Small intestine (tissue), 7 donors: ENCODE data around the gene GZMA. TPM values are rescaled to one million over a fixed set of nuclear protein-coding genes. Genes with fewer than 3 reads are reported as not detected.
A peak's percentile ranks its signal among the peaks of the same experiment; 100 is the strongest.

Source experiments
- DNase-seq, 2 donors: peaks; one replicate each; pipeline versions ENCODE4 v3.0.0 to v3.0.0-alpha.2; 2013
- FAIRE-seq: peaks from 2 replicates; lab custom pipeline; 2012; peaks lifted over from hg19 to GRCh38; lab: Jason Lieb, UNC
- H3K27ac ChIP-seq, 3 donors: one replicate each; pipeline ENCODE4 v1.5.1; 2013; ENCODE audit warnings: low read length in 2 of 3, mild to moderate bottlenecking in 2 of 3, control low read depth in 1 of 3, inconsistent platforms in 1 of 3, low read depth in 1 of 3, moderate library complexity in 1 of 3
- H3K27me3 ChIP-seq, 3 donors: one replicate each; pipeline ENCODE4 v1.6.1; 2013; ENCODE audit warnings: low read length in 3 of 3, inconsistent platforms in 1 of 3; ENCODE audit not compliant: control insufficient read depth in 3 of 3, insufficient read depth in 3 of 3
- H3K36me3 ChIP-seq, 3 donors: one replicate each; pipeline ENCODE4 v1.6.1; 2013; ENCODE audit warnings: low read length in 3 of 3, inconsistent platforms in 1 of 3, low read depth in 1 of 3, mild to moderate bottlenecking in 1 of 3, moderate library complexity in 1 of 3; ENCODE audit not compliant: control insufficient read depth in 3 of 3, insufficient read depth in 2 of 3
- H3K4me1 ChIP-seq, 3 donors: one replicate each; pipeline ENCODE4 v1.6.1; 2013; ENCODE audit warnings: low read length in 2 of 3, inconsistent platforms in 1 of 3, low read depth in 1 of 3, mild to moderate bottlenecking in 1 of 3, moderate library complexity in 1 of 3; ENCODE audit not compliant: control insufficient read depth in 3 of 3, insufficient read depth in 2 of 3
- H3K4me3 ChIP-seq, 3 donors: one replicate each; pipeline ENCODE4 v1.5.1; 2013; ENCODE audit warnings: low read length in 3 of 3, control low read depth in 1 of 3, inconsistent platforms in 1 of 3, low read depth in 1 of 3, mild to moderate bottlenecking in 1 of 3, moderate library complexity in 1 of 3
- H3K9me3 ChIP-seq, 2 donors: one replicate each; pipeline ENCODE4 v1.6.1; 2013; ENCODE audit warnings: low read depth in 1 of 2, low read length in 1 of 2; ENCODE audit not compliant: control insufficient read depth in 2 of 2, insufficient read depth in 1 of 2
- WGBS, 3 donors: extraction: QIAGEN DNeasy Blood & Tissue Kit; methylation state at CpG; one replicate each; pipeline ENCODE4 v1.1.7; 2013; 5-methylcytosine and 5-hydroxymethylcytosine counted together
- polyA plus RNA-seq, 4 donors: library from polyadenylated mRNA; stranded (reverse) in 3 of 4; unstranded in 1 of 4; fragments of 200-250 nt in 3 of 4; fragments of 120-200 nt in 1 of 4; gene quantifications; one replicate each; pipeline versions ENCODE4 v1.2.1 to v1.2.3, GENCODE V29; 2013
- donor health status: healthy with polysubstance abuse.
- donor health status: control.
- donor health status: control.
- donor health status: Bipolar disorder and iron deficiency.
- donor health status: healthy.

GZMA gene
- polyA plus RNA-seq, 4 donors, result 2.7 to 8.6 (median 4.6) TPM

DNA sequence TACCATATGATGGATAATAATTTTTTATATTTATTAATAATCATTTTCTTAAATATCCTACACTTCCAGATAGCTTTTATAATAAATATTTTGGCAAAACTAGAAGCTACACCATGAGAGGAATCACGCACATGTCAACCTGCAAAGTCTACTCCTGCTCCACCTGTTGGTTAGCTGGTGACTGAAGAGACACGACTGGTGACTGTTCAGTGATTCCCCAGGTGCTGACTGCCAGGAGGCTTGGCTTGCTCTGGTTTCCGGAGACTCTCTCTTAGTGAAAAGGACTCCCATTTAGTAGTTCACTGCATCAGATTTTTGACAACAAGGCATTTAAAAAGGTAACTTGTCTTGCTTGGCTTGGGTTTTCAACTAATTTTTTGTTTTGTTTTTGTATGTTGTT, 20.9 kb downstream of the GZMA start:
- no peak for FAIRE-seq

DNA sequence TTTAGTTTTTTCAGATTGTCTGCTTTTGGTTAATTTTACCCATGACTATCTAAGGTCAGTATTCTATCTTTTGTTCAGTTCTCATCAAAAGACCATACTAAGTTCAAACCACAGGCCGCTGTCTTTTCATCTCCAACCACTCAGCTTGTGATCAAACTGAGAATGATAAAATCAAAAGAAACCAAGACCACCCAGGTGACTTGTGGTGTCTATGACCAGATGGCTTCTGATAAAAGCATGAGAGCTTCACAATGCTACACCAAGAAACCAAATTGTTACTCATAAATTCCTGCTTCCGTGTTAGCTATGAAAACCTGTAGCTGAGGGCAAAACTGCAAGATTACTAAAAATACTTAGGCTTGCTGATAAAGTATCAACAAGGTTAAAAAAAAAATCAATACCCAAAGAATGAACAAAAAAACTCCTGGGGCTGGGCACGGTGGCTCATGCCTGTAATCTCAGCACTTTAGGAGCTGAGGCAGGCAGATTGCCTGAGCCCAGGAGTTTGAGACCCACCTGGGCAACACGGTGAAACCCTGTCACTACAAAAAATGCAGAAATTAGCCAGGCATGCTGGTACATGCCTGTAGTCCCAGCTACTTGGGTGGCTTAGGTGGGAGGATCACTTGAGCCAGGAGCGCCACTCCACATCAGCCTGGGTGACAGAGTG, 31.7 kb downstream of the GZMA start:
- no peak overlapping the region for H3K4me3 ChIP-seq
- FAIRE-seq (no peak), DNase-seq (peak in 1 of 2 donors; percentile 9)
- no peaks in the 10 kb centered on the region for H3K36me3 ChIP-seq
- peaks cover 0 to 8% (median 2%) of the 10 kb centered on the region in 3 donors for H3K27me3 ChIP-seq
- H3K9me3 ChIP-seq, result peaks cover 0 to 7% of the 10 kb centered on the region in 2 donors
- 44 to 65% (median 49%) methylated on average over 5 of the region's 5 CpGs for WGBS, 3 donors
- no peak overlapping the region for H3K27ac ChIP-seq
- H3K4me1 ChIP-seq, result no peaks in the 10 kb centered on the region

More for the DNA sequence above, 20.9 kb downstream of the GZMA start:
- 65 to 68% (median 65%) methylated on average over 3 of the region's 3 CpGs for WGBS, 3 donors
- H3K4me3 ChIP-seq, result no peak overlapping the region
- H3K9me3 ChIP-seq, result no peaks in the 10 kb centered on the region
- no peaks in the 10 kb centered on the region for H3K4me1 ChIP-seq
- no peak for DNase-seq
- H3K27ac ChIP-seq, result no peak overlapping the region
- no peaks in the 10 kb centered on the region for H3K27me3 ChIP-seq
- H3K36me3 ChIP-seq, result no peaks in the 10 kb centered on the region

DNA sequence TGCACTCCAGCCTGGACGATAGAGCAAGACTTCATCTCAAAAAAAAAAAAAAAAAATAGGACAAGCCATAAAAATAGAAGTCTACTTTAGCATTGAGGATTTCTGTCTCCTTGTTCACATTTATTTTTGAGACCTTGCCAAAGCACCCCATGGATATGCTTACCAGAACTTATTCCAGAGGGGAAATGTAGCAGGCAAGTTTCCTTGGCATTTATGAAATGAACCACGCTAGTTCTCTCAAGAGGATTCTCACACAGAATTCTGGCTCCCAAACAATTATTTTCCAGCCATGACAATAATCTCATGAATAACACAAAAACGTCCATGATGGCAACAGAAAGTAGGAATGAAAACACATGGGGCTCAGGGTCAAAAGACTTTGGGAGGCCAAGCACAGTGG, 34.1 kb downstream of the GZMA start:
- Histone ChIP-seq H3K9me3 (no peaks in the 10 kb centered on the region), H3K4me3 (no peak overlapping the region), H3K4me1 (no peaks in the 10 kb centered on the region), H3K27ac (no peak overlapping the region), H3K27me3 (peaks cover 0 to 8% (median 0%) of the 10 kb centered on the region in 3 donors), H3K36me3 (no peaks in the 10 kb centered on the region)
- 68 to 79% (median 74%) methylated on average over 3 of the region's 3 CpGs for WGBS, 3 donors
- DNase-seq, result no peak
- FAIRE-seq, result no peak

DNA sequence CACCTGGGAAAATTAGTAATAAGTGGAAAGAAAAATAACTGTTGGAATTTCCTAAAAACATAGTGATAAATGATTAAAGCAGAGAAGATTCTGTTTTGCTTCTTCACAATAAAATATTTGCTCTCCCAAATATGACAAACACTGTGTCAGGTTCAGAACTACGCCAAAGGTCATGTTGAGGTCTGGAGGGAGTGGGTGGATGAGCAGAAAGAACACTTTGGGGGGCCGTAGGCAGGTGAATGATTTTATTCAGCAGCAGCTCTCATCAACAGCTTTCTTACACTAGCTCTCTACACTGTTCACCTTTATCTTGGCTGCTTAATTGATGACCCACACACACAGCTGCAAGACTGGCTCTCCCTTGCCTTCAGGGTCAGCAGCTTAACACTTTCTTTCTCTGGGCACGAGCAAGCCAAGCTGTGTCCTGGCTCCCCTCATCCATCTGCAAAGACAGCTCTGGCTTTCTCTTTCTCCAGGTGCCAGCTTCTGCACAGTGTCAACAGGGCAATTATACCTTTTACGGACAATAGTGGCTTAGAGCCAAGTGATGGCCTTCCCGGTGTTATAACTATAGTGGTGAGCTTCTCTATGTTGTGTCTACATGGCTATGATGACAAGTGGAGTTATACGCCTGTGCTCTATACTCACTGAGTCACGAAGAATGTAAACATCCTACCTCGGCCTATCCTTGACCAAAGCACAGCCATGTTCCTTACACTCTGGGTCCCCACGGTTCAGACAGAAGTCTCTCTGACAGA, 38.6 kb downstream of the GZMA start:
- FAIRE-seq (no peak), DNase-seq (no peak)
- Histone ChIP-seq H3K4me1 (peaks cover 0 to 6% (median 0%) of the 10 kb centered on the region in 3 donors), H3K27ac (no peak overlapping the region), H3K4me3 (no peak overlapping the region), H3K36me3 (no peaks in the 10 kb centered on the region), H3K27me3 (peaks cover 0 to 10% (median 0%) of the 10 kb centered on the region in 3 donors), H3K9me3 (no peaks in the 10 kb centered on the region)
- 58 to 69% (median 63%) methylated on average over 9 of the region's 9 CpGs for WGBS, 3 donors

DNA sequence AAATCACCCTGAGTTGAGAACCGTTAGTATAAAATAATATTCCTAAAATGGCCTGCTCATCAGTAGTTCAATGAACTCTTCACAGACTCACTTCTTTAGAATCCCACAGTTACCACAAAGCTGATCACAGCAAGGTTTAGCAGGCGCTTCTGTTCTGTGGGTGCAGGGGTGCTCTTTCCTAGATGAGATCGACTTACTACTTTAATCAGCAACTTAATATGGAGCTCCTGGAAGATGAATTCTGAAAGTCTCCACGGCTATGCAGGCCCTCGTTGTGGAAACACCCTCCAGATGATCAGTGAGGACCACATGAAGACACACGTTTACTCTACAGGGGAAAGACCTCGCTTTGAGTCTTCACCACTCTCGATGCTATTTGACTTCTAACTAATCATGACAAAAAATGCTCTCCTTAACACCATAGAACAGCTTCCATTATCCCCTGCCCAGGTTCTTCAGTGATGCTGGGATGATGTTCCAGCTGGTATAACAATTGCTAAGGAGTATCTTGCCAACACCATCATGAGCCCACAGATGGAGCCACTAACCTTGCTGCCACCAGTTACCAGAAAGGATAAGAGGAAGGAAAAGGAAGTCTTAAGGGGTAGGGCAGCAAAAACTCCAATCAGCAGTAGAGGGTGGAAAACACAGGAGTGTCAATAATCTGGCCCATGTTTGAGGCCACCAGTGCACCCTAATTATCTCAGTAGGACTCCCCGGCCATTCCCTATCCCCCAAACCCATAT, 39.7 kb downstream of the GZMA start:
- peaks cover 0 to 6% (median 0%) of the 10 kb centered on the region in 3 donors for H3K4me1 ChIP-seq
- FAIRE-seq (no peak), DNase-seq (peak in 1 of 2 donors; percentile 29)
- H3K27ac ChIP-seq, result no peak overlapping the region
- peaks cover 0 to 9% (median 0%) of the 10 kb centered on the region in 3 donors for H3K27me3 ChIP-seq
- H3K4me3 ChIP-seq, result no peak overlapping the region
- 80 to 86% (median 81%) methylated on average over 9 of the region's 9 CpGs for WGBS, 3 donors
- H3K9me3 ChIP-seq, result no peaks in the 10 kb centered on the region
- no peaks in the 10 kb centered on the region for H3K36me3 ChIP-seq

DNA sequence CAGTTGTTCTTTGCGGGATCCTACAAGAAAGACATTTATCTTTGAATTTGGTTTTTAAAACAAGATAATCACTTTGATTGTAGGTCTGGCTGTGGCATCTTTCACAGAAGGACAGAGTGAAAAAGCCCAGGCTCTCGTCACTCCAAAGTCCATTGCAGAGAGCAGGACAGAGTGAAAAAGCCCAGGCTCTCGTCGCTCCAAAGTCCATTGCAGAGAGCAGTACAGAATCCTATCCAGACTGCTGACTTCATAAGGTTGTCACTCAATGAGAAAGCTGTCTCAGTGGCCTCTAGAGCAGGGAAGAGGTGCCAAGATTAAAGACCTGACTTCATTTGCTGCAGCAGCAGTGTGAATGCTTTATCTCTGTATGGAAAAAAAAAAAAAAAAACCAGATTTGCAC, 41.2 kb downstream of the GZMA start:
- H3K4me1 ChIP-seq, result peaks cover 0 to 6% (median 0%) of the 10 kb centered on the region in 3 donors
- DNase-seq (peak; percentile 55 to 69), FAIRE-seq (no peak)
- H3K9me3 ChIP-seq, result no peaks in the 10 kb centered on the region
- no peaks in the 10 kb centered on the region for H3K36me3 ChIP-seq
- no peak overlapping the region for H3K27ac ChIP-seq
- 19 to 48% (median 20%) methylated on average over 4 of the region's 4 CpGs for WGBS, 3 donors
- H3K4me3 ChIP-seq, result no peak overlapping the region
- peaks cover 0 to 2% (median 0%) of the 10 kb centered on the region in 3 donors for H3K27me3 ChIP-seq

DNA sequence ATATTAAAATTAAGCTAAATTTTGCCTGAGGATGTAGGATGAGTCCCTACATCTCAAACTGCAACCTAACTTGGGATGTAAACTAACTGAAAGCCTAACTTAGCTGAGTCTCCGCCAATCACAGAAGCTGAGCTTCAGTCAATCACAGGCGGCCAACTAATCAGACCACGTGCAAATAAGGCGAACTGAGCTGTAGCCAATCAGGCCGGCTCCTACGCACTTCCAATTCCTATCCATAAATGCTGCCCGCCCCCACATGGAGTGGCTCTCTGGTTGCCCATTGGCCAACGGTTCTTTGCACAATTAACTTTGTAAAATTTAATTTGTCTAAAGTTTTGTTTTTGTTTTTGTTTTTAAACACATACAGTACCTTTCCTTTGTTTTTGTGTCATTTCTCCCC, 43.6 kb downstream of the GZMA start:
- WGBS, 3 donors, result 78 to 84% (median 81%) methylated on average over 8 of the region's 8 CpGs

DNA sequence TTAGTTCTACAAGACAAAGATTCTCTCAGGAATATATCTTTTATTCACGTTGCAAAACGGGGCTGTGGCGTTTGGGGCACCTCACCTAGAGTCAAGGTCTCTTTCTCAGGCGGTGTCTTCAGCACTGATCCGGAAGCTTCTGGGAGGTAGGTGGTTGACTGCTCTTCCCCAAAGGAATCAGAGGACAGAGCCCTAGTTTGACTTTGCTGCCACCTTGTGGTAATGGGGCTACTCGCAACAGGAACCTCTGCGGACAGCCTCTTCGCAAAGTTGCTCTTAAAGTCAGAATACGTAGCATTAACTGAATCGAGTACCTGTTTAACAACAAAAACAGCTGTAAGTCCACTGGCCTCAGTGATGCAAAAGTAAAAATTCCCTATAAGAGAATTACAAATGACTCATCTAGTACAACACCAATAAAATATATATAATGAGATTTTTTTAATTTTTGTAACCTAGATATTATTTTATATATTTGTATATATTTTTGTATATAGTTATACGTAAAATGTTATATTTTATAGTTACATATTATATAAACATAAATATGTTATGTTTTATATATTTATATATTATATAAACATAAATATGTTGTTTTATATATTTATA, 44.2 kb downstream of the GZMA start:
- FAIRE-seq, result no peak
- H3K27ac ChIP-seq, result no peak overlapping the region
- peak; percentile 83 to 87 for DNase-seq
- H3K9me3 ChIP-seq, result no peaks in the 10 kb centered on the region
- WGBS, 3 donors, result 6 to 9% (median 9%) methylated on average over 11 of the region's 11 CpGs
- peaks cover 0 to 13% (median 0%) of the 10 kb centered on the region in 3 donors for H3K27me3 ChIP-seq
- no peaks in the 10 kb centered on the region for H3K36me3 ChIP-seq
- H3K4me3 ChIP-seq, result no peak overlapping the region
- H3K4me1 ChIP-seq, result peaks cover 0 to 6% (median 0%) of the 10 kb centered on the region in 3 donors

More for the DNA sequence above, 43.6 kb downstream of the GZMA start:
- DNase-seq, result no peak
- H3K4me3 ChIP-seq, result no peak overlapping the region
- peaks cover 0 to 9% (median 0%) of the 10 kb centered on the region in 3 donors for H3K27me3 ChIP-seq
- H3K36me3 ChIP-seq, result no peaks in the 10 kb centered on the region
- no peak overlapping the region for H3K27ac ChIP-seq
- no peaks in the 10 kb centered on the region for H3K9me3 ChIP-seq
- peaks cover 0 to 6% (median 0%) of the 10 kb centered on the region in 3 donors for H3K4me1 ChIP-seq
- no peak for FAIRE-seq
